ENCODE results near the gene PRR20D. TPM values are rescaled to one million over a fixed set of nuclear protein-coding genes. Genes with fewer than 3 reads are reported as not detected.

The PRR20D gene
- total and polyA plus RNA-seq, 10 of the 15 experiments (the other 5 are each of a cell fraction or from before 2014, with no cell fraction given): not detected

- in situ Hi-C loops (cut with MboI) (no loop called here), intact Hi-C loops (cut with micrococcal nuclease; ENCODE audit: unreplicated experiment) (no loop called here)
- FAIRE-seq (no peak), DNase-seq (ENCODE audit: low read depth, low spot score) (no peak), ATAC-seq (no peak)
- no peak overlapping the region for H3K9ac ChIP-seq (ENCODE audit: control insufficient read depth, insufficient read depth, low read length)
- ChIA-PET CTCF (no interaction called here), SMC1A (ENCODE audit: uncharacterized antibody, unreplicated experiment) (no interaction called here), POLR2A (no interaction called here), RAD21 (ENCODE audit: unreplicated experiment) (no interaction called here)
- no peak overlapping the region for H3K4me2 ChIP-seq (ENCODE audit: control insufficient read depth, insufficient read depth)
- no peak overlapping the region for H3K27ac ChIP-seq (ENCODE audit: control insufficient read depth, insufficient read depth)
- no peak overlapping the region for H2AFZ ChIP-seq (ENCODE audit: control insufficient read depth, low read depth, low read length)
- BruUV-seq (replicated peaks): no TSS peak
- H3K36me3 ChIP-seq (ENCODE audit: control insufficient read depth in 2 of 2, insufficient read depth in 2 of 2, low read length in 1 of 2): no peaks in the 10 kb centered on the region
- no peaks in the 10 kb centered on the region for H3K79me2 ChIP-seq (ENCODE audit: control insufficient read depth, insufficient read depth, low read length)
- WGBS (ENCODE audit: insufficient coverage, insufficient replicate concordance, low lambda C conversion rate, missing lambda C conversion rate): 65% methylated on average over 1 of the region's 1 CpG
- no peaks in the 10 kb centered on the region for H3K4me1 ChIP-seq (ENCODE audit: control insufficient read depth, insufficient read depth, low read length)
- H3K4me3 ChIP-seq: no peak overlapping the region
- no peaks in the 10 kb centered on the region for H3K9me3 ChIP-seq (replicated peaks; ENCODE audit: control insufficient read depth, insufficient read depth, low read length)
- H4K20me1 ChIP-seq (ENCODE audit: control insufficient read depth, insufficient read depth): no peaks in the 10 kb centered on the region
- no peaks in the 10 kb centered on the region for H3K27me3 ChIP-seq (replicated peaks in 1 of 2; ENCODE audit: control insufficient read depth in 2 of 2, insufficient read depth in 2 of 2, low read length in 1 of 2)
- TF ChIP-seq IRF5 (IDR thresholded peaks at IDR 0.05; ENCODE audit: borderline replicate concordance) (no peak), EED (IDR thresholded peaks at IDR 0.05; ENCODE audit: low read depth) (no peak), CHD1 (IDR thresholded peaks at IDR 0.05; ENCODE audit: low read depth, low read length) (no peak), NR2F1 (conservative IDR thresholded peaks at IDR 0.05) (no peak), GABPA (IDR thresholded peaks at IDR 0.05; ENCODE audit: low read depth) (no peak), TCF3 (IDR thresholded peaks at IDR 0.05; ENCODE audit: borderline replicate concordance, insufficient read depth, low read depth, low read length) (no peak), PAX5 (IDR thresholded peaks at IDR 0.05; ENCODE audit: borderline replicate concordance, low read depth, low read length) (no peak), ATF7 (IDR thresholded peaks at IDR 0.05; ENCODE audit: low read depth) (no peak), RUNX3 (IDR thresholded peaks at IDR 0.05; ENCODE audit: low read length) (no peak), ZNF217 (IDR thresholded peaks at IDR 0.05) (no peak), TBL1XR1 (IDR thresholded peaks at IDR 0.05; ENCODE audit: low read depth, low read length) (no peak), IRF4 (IDR thresholded peaks at IDR 0.05; ENCODE audit: low read depth, low read length) (no peak)
Measured at GRCh38 chr13:57191667-57192066, 31.2 kb downstream of the PRR20D start.

Measured in GM12878 (cell line).